ENCODE data around the gene TRIM2. TPM values are rescaled to one million over a fixed set of nuclear protein-coding genes. Genes with fewer than 3 reads are reported as not detected.

The TRIM2 gene
- total RNA-seq, 1 experiment from 2014 or later, result 46.6 TPM

- DNase-seq (ENCODE audit: low spot score), result no peak
Measured at GRCh38 chr4:153275380-153276276, 71.4 kb downstream of the TRIM2 start.

- no peak for DNase-seq (ENCODE audit: low spot score)
Measured at GRCh38 chr4:153276971-153277370, 72.7 kb downstream of the TRIM2 start.

- no peak for DNase-seq (ENCODE audit: low spot score)
Measured at GRCh38 chr4:153281476-153281875, 77.2 kb downstream of the TRIM2 start.

GRCh38 chr4:153282023-153282422, 77.8 kb downstream of the TRIM2 start:
- no peak for DNase-seq (ENCODE audit: low spot score)

GRCh38 chr4:153283260-153283659, 79.0 kb downstream of the TRIM2 start:
- no peak for DNase-seq (ENCODE audit: low spot score)

- DNase-seq (ENCODE audit: low spot score), result no peak
Measured at GRCh38 chr4:153290134-153290533, 85.9 kb downstream of the TRIM2 start.

- DNase-seq (ENCODE audit: low spot score), result no peak
Measured at GRCh38 chr4:153291562-153291961, 87.3 kb downstream of the TRIM2 start.

- DNase-seq (ENCODE audit: low spot score), result no peak
Measured at GRCh38 chr4:153292897-153293741, 88.9 kb downstream of the TRIM2 start.

GRCh38 chr4:153293742-153294057, 89.5 kb downstream of the TRIM2 start:
- DNase-seq (ENCODE audit: low spot score), result no peak

GRCh38 chr4:153294631-153295030, 90.4 kb downstream of the TRIM2 start:
- no peak for DNase-seq (ENCODE audit: low spot score)

- no peak for DNase-seq (ENCODE audit: low spot score)
Measured at GRCh38 chr4:153295131-153295755, 91.0 kb downstream of the TRIM2 start.

GRCh38 chr4:153296040-153296823, 92.0 kb downstream of the TRIM2 start:
- peak; percentile 32 for DNase-seq (ENCODE audit: low spot score)

- DNase-seq (ENCODE audit: low spot score), result no peak
Measured at GRCh38 chr4:153297116-153297515, 92.9 kb downstream of the TRIM2 start.

GRCh38 chr4:153310793-153311192, 106.5 kb downstream of the TRIM2 start:
- DNase-seq (ENCODE audit: low spot score), result no peak

- DNase-seq (ENCODE audit: low spot score), result no peak
Measured at GRCh38 chr4:153314915-153315314, 110.7 kb downstream of the TRIM2 start.

GRCh38 chr4:153318696-153319320, 114.6 kb downstream of the TRIM2 start:
- DNase-seq (ENCODE audit: low spot score), result peak; percentile 52

- DNase-seq (ENCODE audit: low spot score), result no peak
Measured at GRCh38 chr4:153322791-153323190, 118.5 kb downstream of the TRIM2 start.

- DNase-seq (ENCODE audit: low spot score), result no peak
Measured at GRCh38 chr4:153324046-153324445, 119.8 kb downstream of the TRIM2 start.

- no peak for DNase-seq (ENCODE audit: low spot score)
Measured at GRCh38 chr4:153325558-153325957, 121.3 kb downstream of the TRIM2 start.

- DNase-seq (ENCODE audit: low spot score), result peak; percentile 46
Measured at GRCh38 chr4:153326513-153326912, 122.3 kb downstream of the TRIM2 start.

- no peak for DNase-seq (ENCODE audit: low spot score)
Measured at GRCh38 chr4:153327247-153327646, 123.0 kb downstream of the TRIM2 start.

Measured in A172 (cell line).